HG03175 (cell line): ENCODE results near the gene ASNS.
A peak's percentile ranks its signal among the peaks of the same experiment; 100 is the strongest.

Experiments
- ATAC-seq: cut with Tn5 transposase; IDR thresholded peaks from one replicate; pipeline ENCODE4 v1.9.1; 2021; ENCODE audit warnings: mild to moderate bottlenecking, moderate library complexity; ENCODE audit not compliant: unreplicated experiment

Gene ASNS

DNA sequence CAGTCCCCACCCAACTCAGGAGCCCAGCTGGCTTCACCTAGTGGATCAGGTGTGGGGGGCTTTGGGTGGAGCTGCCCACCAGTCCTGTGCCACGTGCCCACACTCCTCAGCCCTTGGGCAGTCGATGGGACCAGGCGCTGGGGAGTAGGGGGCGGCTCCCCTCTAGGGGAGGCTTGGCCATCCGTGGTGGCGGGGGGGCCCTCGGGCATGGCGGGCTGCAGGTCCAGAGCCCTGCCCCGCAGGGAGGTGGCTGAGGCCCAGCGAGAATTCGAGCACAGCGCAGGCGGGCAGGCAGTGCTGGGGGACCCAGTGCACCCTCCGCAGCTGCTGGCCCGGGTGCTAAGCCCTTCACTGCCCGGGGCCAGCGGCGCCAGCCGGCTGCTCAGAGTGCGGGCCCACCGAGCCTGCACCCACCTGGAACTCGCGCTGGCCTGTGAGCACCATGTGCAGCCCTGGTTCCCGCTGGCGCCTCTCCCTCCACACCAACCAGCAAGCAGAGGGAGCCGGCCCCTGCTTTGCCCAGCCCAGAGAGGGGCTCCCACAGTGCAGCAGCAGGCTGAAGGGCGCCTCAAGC is 29.3 kb downstream of the ASNS start:
- no peak for ATAC-seq

DNA sequence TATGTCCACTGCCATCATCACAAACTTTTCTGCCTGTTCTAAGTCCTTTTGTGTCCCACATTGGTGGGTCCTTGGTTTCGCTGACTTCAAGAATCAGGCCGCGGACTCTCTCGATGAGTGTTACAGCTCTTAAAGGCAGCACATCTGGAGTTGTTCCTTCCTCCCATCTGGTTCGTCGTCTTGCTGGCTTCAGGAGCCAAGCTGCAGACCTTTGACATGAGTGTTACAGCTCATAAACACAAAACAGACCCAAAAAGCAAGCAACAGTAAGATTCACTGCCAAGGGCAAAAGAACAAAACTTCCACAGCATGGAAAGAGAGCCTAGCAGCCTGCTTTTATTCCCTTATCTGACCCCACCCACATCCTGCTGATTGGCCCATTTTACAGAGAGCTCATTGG is 30.2 kb downstream of the ASNS start:
- ATAC-seq: no peak

DNA sequence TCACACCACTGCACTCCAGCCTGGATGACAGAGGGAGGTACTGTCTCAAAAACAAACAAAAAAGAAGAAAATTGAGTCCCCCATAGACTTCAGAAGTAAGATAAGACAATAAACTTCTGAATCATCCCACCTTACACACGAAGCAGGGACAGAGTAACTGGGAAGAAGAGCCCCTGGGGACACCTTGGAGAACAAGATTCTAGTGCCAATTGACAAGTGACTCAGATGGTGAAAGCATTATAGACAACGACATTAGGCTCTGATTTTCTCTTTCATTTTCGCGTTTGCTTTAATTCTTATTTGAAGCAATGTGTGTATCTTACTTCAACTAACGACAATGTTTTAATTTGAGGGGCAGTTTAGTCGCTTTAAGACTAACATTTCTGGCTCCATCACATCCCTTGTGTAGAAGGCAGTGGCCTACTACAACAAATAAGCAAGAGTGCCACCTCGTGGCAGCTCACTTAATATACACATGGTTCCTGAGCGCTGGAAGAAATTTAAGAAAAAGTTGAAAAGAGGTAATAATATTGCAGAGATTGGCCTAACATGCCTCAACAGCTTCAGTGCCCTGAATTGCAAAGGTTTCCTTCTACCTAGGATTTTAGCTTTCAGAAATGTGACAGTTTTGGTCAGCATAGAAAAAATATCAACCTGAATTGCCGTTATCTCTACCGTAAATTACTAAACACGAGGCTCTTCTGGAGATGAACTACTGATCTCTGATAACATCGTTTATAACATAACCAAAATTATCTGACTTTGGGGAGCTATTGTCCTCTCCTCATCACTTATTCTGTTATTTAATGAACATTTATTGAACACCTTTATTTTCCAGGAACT is 36.7 kb downstream of the ASNS start:
- ATAC-seq: peak; percentile 83

DNA sequence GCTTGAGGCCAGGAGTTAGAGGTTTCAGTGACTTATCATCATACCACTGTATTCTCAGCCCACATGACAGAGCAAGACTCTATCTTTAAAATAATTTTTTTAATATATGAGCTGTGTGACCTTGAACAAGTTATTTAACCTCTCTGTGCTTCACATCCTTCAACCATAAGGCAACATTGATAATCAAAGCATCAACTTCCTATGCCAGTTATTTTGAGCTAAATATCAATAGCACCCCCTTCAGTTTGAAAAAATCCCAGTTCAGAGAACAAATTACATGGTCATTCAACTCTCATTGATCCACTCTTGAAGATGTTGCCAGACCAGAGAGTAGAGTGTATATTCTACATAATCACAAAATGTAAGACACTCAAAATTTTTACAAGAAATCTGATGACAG is 53.0 kb downstream of the ASNS start:
- no peak for ATAC-seq

DNA sequence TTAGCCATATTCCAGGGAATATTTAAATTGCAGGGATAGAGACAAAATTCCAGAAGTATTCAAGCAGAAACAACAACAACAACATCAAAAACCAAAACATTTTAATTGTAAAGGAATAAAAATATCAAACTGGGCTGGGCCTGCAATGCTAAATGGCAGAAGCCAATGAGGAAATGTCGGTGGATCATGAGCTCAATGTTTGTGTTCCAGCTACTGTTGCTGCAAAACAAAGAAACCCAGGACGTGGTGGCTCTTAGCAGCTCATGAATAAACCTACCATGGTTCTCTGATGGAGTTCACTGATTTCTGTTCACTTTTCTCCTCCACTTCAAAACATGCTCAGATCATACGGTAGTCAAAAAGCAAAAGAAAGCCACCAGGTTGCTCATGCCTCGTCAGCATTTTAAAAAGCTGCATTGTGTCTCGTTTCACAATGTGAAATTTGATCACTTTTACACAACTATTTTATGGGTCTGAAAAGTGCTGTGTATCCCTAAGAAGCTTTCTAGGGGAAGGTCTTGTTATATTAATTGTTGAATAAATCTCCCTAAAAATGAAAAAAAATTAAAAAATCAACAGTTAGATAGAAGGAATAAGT is 54.0 kb downstream of the ASNS start:
- no peak for ATAC-seq
